Kidney tubule cell (primary cell): Measurements from ENCODE around the gene C16orf78.

Source experiments
- DNase-seq: peaks from one replicate; pipeline ENCODE4 v3.0.0-alpha.2; 2018; ENCODE audit warnings: low spot score

C16orf78 gene

GRCh38 chr16:49373504-49373903 is at the start of gene C16orf78:
C16orf78 (plus strand) TSS chr16:49373804; CDS start chr16:49373940, 136 bp downstream.
- no peak for DNase-seq

GRCh38 chr16:49324703-49325102 is 48.9 kb upstream of the C16orf78 start:
- no peak for DNase-seq

GRCh38 chr16:49327466-49327865 is 46.1 kb upstream of the C16orf78 start:
- DNase-seq, result no peak

GRCh38 chr16:49328325-49328724 is 45.3 kb upstream of the C16orf78 start:
- DNase-seq, result no peak

- DNase-seq, result no peak
Observed at GRCh38 chr16:49330562-49331201, 42.9 kb upstream of the C16orf78 start.

- DNase-seq, result no peak
Observed at GRCh38 chr16:49332589-49333258, 40.9 kb upstream of the C16orf78 start.

- no peak for DNase-seq
Observed at GRCh38 chr16:49333259-49333597, 40.4 kb upstream of the C16orf78 start.

GRCh38 chr16:49335828-49336227 is 37.8 kb upstream of the C16orf78 start:
- no peak for DNase-seq

GRCh38 chr16:49336581-49336980 is 37.0 kb upstream of the C16orf78 start:
- DNase-seq, result no peak

- DNase-seq, result no peak
Observed at GRCh38 chr16:49337814-49338350, 35.7 kb upstream of the C16orf78 start.

GRCh38 chr16:49338611-49339265 is 34.9 kb upstream of the C16orf78 start:
- DNase-seq, result no peak

- DNase-seq, result no peak
Observed at GRCh38 chr16:49340466-49340865, 33.1 kb upstream of the C16orf78 start.

- DNase-seq, result no peak
Observed at GRCh38 chr16:49341706-49342105, 31.9 kb upstream of the C16orf78 start.

- no peak for DNase-seq
Observed at GRCh38 chr16:49342336-49343265, 31.0 kb upstream of the C16orf78 start.

- no peak for DNase-seq
Observed at GRCh38 chr16:49343291-49343690, 30.3 kb upstream of the C16orf78 start.

GRCh38 chr16:49344401-49344800 is 29.2 kb upstream of the C16orf78 start:
- no peak for DNase-seq

GRCh38 chr16:49345829-49346228 is 27.8 kb upstream of the C16orf78 start:
- no peak for DNase-seq

GRCh38 chr16:49346459-49346858 is 27.1 kb upstream of the C16orf78 start:
- no peak for DNase-seq

- DNase-seq, result no peak
Observed at GRCh38 chr16:49347476-49347875, 26.1 kb upstream of the C16orf78 start.

GRCh38 chr16:49348408-49349176 is 25.0 kb upstream of the C16orf78 start:
- DNase-seq, result no peak

- no peak for DNase-seq
Observed at GRCh38 chr16:49349446-49350168, 24.0 kb upstream of the C16orf78 start.
